Mucosa of gallbladder (tissue), 1 donor: ENCODE data around the gene SAYSD1. TPM values are rescaled to one million over a fixed set of nuclear protein-coding genes. Genes with fewer than 3 reads are reported as not detected.
"Not testable (repeated sequence)": the region's sequence is repeated elsewhere in the genome, so short reads cannot be mapped to it uniquely, and the experiment has no call there.

Experiments used
- DNase-seq: peaks from one replicate; pipeline ENCODE4 v3.0.0-alpha.2; 2020; ENCODE audit warnings: low spot score
- total RNA-seq: library from RNA; stranded (reverse); gene quantifications from one replicate; pipeline ENCODE4 v1.2.1, GENCODE V29; 2021
- donor health status: DM: no; HTN: no; CAD: no.

SAYSD1 gene, protein sequence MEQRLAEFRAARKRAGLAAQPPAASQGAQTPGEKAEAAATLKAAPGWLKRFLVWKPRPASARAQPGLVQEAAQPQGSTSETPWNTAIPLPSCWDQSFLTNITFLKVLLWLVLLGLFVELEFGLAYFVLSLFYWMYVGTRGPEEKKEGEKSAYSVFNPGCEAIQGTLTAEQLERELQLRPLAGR
- 15.9 TPM for total RNA-seq

DNA sequence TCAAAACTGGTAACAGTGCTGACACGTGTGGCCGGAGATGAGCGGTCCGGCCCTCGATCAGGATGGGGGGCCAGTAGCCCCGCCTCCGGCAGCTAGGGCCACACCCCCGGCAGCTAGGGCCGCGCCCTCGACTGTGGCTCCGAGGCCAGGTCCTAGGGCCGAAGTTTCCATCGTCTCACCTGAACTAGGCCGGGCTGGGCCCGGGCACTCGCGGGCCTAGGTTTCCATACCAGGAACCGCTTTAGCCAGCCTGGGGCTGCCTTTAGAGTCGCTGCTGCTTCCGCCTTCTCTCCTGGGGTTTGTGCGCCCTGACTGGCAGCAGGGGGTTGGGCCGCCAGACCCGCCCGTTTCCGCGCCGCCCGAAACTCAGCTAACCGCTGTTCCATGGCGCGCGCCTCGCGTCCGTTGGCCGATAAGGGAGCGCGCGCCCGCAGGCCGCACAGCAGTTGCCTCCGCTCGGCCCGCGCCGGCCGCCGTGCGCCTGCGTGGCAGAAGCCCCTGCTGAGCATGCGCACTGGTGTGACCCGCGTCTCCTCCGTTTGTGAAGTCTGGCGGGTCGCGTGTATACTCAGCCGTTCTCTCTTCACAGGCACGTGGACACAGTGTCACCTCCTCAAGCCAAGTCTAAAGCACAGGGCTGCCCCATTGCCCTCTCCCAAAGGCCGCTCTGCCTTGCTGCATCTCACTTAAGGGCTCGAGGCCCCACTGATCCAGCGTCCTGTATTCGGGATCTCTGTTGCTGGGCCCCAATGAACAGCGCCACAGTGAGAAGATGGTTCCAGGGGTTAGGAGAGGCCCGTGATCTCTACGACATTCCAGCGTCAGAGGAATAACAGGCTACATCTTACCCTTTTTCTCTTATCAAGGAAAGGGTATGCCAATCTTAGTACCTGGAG lies at the start of gene SAYSD1:
Gene SAYSD1, minus strand, starts transcription at position 483 of the 896 bp plus-strand sequence. Its CDS starts 97 bp downstream, at position 386.
- peak; percentile 94 for DNase-seq

DNA sequence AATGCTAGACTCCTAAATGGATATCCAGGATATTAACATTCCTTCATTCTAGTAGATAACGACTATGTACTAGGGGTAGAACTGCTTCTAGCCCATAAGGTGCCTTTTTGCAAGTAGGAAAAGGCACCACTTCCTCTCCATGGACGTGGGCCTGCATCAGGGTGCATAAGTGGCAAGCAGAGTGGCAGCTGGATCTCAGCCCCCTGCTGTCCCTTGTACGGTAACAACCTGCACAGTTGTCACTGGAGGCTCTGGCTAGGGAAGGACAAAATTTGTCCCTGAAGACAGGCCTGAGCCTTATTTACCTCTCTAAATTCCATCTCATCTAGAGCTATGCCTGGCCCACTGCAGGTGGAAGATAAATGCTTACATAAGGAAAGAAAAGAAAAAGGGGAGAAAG lies 42.5 kb upstream of the SAYSD1 start:
- no peak for DNase-seq

DNA sequence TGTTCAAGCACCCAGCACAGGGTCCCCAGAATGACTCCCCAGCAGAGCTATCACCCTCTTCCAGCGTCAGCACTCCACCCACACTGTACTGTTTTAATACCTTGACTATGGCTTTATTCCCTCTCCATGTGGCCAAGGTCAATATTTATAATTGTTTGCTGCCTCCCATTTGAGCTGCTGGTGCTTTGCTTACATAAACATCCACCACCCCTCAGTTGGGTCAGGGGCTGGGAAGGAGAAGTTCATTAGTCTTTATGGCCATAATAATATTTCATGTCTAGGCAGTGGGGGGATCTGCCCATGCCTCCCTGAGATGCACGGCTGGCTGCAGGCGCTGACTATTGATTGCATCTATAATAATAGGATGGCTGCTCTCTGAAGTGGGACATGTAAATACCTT lies 41.8 kb upstream of the SAYSD1 start:
- no peak for DNase-seq

DNA sequence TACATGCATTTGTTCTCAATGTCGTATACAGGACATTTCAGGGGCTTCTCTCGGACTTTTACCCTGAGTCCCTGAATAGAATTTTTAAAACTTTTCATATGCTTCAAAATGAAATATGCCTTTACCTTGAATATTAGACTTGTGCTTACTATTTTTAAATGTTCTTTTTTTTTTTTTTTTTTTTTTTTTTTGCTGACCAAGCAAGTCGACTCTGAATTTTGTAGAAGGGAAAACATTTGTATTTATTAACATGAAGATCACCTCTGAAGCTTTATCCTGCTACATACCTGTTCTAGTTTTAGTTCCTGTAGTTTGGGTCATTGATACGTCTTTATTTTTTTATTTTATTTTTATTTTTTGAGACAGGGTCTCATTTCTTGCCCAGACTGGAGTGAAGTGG lies 39.7 kb upstream of the SAYSD1 start:
- no peak for DNase-seq

DNA sequence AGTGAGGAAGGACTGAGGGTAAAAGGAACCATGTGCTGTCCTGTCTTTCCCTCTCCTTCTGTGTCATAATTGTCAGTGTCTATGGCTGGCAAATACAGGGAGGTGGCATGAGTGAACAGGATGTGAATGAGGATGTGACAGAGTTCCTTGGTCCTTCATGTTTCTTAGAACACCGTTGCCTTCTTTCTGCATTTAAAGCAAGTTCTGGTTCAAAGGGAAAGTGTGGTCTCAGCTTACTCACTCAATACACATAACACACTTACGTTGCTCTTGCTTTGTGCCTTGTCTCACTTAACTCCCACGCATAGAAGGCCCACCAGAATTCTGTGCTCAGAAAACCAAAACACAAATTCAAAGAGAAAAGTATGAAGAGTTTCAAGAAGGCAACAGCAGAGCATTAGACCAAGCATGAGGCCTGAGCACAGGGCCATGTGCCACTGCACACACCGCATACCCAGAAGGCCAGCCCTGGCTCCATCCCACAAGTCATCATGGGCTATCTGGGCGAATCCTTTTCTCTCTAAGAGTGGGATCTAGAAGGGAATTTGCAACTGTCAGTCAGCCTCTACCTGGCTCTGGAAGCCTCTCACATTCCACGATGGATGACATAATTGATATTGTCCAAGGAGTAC lies 38.9 kb upstream of the SAYSD1 start:
- no peak for DNase-seq

DNA sequence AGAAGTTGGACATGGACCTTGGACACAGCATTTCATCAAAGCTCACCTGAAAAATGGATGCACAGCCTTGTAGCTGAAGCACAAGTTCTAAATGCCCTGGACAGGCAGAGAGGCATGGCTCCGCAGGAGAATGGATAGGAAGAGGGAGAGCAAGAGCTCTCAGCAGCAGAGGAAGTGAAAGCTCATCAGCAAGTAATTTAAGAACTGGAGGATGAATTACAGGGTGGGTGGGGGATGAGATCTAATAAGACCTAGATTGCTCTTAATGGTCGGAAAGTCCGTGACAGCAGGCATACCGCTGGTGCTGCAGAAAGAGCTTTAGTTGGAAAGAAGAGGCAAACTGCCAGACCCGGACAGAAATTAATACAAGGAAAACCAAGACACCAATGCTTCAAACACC lies 37.3 kb upstream of the SAYSD1 start:
- DNase-seq, result no peak

DNA sequence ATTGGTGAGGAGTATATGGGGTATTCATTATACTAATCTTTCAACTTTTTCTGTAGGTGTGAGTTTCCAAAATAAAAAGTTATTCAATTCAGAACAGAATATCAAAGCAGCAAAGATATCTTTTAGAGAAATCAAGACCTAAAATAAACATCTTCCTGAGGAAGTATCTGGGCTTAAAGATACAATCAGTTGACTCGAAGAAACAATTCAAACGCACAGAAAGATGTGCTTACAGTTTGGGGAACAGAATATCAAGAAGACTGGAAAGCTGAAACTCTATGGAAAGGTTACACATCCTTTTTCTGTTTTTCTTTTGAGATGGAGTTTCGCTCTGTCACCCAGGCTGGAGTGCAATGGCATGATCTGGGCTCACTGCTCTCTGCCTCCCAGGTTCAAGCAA lies 36.2 kb upstream of the SAYSD1 start:
- DNase-seq, result no peak

DNA sequence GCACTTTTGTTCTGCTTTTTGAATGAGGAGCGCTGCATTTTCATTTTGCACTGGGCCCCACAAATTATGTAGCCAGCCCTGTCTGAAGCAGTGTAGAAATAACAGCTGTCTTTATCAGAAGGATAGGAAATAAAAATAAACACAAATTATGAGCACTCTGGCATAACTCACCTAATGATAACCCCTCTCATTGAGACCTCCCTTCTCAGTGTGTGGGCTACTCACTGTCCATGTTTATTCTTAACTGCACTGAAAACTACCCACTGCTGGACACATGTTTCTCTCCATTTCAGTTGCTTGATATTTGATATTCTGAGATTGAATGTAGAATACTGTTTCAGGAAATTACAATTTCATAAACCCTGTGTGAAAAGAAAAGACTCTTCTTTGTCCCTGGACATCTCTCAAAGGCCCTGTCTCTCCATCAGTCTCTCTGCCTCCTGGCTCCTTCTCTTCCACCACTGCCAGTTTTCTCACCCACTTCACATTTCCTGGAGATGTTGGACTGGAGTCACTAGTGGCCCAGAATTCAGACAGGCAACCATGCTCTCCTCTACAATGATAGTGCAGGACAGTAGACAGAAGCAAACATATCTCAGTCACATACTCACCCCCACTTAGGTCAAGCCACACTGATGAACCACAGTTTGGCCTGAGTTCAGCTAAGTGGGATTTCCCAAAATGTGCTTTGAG lies 29.6 kb upstream of the SAYSD1 start:
- DNase-seq, result no peak

DNA sequence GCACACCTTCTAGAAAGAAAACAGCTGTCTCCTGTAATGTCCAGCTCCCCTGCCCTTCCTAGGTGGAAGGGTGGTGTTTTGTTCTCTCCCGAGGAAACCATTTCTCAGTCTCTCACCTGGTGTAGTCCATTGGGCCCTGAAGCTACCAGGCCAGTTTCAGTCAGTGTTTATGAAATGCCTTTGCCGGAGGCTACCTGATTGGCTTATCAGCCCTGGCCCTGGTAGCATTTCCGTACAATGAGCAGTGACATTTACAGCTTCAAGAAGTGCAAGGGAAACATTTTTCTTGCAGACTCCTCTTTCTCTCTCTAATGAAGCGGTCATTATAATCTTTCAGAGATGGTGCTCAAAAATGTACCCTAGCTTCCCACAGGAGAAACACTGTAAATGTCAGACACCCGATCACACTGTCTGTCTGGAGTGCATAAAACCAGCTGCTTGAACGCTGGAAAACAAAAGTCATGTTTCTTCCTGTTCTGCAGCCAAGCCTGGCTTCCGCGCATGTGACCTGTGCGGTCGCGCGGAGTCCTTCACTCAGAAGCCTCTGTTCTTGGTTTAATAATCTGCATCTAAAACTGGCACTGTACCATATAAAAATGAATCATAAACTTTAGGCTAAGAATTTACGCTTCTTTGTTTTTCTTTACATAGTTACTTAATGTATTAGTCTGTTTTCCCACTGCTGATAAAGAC lies 28.4 kb upstream of the SAYSD1 start:
- no peak for DNase-seq

DNA sequence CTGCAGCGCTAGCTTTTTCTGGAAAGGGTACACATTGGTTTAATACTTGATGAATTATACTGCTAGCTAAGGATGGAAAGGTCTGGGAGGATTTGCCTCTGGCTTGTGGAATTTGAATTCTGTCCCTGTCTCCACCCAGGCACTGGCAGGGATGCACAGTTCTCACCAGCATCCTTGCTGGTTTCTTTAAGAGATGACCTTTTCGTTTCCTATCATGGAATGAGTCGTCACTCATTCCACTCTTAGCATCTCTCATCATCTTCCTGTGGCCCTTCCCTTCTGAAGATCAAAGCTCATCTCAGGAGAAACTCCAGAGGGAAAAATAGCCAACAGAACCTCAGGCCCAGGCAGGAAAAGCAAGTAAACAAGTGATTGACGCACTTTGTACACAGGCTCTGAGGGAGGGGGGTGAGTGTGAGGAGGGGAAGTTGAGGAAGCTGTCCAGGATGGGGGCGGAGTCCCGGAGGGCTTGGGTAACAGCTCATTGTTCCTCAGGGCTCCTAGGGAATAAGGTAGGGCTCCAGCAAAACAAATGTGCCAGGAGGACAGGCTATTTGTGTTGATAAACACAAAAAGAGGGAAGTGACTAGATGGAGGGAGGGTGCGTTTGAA lies 25.7 kb upstream of the SAYSD1 start:
- DNase-seq, result no peak

DNA sequence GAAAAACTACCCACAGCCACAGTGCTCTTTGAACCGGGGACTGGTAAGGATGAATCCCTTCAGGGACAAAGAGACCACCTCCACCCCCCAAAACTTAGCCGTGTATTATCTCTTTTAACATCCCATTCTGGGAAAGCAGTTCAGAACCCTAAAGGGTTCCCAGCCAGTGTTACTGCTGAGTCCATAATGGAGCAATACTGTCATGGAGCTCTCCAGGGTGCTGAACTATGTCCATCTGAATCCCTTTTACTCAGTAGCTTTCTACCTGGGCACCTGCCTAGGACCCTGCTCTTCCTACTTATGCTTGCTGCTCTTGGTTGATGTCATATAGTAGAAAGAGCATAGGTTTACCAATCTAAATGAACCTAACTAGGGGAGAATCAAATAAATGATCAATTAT lies 22.3 kb upstream of the SAYSD1 start:
- DNase-seq, result peak; percentile 46

DNA sequence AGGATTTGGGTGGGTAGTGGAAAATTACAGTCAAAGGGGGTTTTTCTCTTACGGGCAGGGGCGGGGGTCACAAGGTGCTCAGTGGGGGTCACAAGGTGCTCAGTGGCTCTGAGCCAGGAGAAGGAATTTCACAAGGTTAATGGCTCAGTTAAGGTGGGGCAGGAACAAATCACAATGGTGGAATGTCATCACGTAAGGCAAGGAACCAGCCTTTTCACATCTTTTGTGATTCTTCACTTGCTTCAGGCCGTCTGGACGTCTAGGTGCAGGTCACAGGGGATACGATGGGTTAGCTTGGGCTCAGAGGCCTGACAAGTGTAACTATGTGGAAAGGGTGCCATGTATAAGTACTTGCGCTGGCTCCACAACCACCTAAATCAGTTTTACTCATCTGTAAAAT lies 21.2 kb upstream of the SAYSD1 start:
- DNase-seq, result not testable (repeated sequence)

DNA sequence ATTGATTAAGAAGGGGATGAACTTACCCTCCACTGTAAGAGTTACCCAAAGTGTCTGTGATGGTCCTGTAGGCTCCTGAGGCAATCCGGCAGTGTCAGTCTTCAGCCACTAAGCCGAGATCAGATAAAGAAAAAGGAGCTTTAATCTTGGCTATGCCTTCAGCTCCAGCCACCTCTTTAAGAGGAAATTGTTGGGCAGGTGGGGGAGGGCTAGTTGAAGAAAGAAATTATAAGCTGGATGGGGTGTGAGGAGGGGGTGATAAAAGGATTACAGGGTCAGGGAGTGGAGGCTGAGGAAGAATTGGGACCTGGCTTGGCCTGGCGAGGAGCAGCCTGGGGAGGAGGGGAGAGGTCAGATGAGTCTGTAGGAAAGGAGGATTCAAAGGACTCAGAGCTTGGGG lies 19.8 kb upstream of the SAYSD1 start:
- DNase-seq, result not testable (repeated sequence)

DNA sequence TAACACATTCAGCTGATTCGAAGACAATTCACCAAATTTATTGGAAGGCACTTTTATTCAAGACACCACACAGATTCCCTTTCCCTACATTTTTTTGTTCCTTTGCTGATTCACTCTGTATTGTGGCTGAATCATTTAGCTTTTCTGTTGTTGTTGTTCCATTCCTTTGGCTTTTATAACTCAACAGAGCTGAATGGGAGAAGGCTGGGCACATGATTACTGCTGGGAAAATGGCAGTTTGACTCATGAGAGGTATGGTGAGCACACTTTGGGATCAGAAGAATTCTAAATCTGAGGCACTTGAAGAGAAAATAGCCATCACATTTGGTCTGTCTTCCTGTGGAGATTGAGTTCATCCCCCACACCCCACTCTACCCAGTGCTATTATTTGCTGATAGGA lies 15.7 kb upstream of the SAYSD1 start:
- DNase-seq, result no peak

DNA sequence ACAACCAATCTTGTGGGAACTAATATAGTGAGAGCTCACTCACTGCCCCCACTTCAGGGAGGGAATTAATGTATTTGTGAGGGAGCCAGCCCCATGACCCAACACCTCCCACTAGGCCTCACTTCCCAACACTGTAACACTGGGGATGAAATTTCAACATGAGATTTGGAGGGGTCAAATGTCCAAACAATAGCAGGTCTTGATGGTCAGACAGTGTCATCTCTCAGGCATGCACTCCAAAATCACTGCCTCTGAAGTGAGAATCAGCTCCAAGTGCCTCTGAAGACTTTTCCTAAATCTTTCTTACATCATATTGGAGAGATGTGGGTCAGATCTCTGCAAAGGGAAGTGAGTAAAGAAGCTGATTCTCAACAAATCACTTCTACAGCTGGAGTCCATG lies 13.8 kb upstream of the SAYSD1 start:
- no peak for DNase-seq

DNA sequence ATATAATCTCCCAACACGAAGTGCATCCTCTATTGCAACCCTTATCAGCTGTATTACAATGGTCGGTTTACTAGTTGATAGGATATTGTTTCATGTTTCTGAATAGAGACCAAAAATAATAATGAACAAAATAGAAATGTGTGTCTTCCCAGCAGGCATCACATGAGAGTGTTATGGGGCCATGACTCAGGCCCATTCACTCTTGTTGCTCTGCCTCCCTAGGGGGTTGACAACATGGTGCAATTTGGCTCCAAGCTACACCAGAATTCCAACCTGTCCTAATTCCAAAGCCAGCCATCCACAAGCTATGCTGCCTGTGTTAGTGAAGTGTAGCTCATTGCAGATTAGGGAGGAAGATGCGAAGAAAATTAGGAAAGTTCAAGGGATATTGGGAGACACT lies 13.1 kb upstream of the SAYSD1 start:
- no peak for DNase-seq

DNA sequence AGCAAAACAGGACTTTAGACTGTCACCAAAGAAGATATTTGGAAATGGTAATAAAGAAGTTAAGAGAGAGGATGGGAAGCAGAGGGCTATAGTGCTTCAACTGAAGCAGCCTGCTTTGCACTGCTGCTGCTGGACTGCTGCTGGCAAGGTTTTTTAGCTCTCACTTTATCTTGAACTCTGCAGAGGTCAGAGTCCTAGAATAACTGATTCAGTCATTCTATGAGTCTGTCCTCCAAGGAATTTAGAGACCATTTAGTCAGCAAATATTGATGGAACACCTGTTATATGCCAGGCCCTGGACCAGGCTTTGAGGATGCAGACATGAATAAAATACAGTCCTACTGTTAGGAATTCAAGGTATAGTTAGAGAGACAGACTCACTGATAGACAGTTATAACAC lies 9.1 kb upstream of the SAYSD1 start:
- no peak for DNase-seq

DNA sequence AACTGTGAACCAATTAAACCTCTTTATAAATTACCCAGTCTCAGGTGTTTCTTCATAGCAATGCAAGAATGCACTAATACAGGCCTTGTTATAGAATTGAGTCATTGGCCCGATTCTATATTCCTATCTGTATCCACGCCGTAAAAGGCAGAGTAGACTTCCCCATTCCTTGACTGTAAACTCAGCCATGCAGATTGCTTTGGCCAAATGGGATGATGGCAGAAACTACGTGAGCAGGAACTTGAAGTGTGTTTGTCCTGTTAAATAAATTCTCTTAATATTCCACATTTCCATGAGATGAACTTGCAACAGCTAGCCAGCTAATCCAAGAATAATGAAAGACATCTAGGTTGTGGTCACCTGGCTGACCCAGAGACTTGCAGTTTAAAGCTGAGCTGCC lies 3.9 kb upstream of the SAYSD1 start:
- no peak for DNase-seq

DNA sequence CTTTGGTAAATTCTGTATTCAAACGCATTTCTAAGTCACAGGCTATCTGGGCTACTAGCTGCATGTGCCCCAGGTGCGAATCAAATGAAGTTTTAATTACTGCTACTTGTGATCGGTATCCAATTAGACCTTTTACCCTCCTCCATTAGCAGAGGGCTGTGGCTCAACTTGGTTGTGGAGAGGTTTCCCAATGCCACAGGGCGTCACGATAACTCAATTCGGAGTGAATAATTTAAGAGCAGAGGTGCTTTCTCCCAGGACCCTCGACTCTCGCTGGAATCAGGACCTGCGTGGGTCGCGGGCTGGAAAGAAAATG lies 640 bp downstream of the SAYSD1 start:
- no peak for DNase-seq

DNA sequence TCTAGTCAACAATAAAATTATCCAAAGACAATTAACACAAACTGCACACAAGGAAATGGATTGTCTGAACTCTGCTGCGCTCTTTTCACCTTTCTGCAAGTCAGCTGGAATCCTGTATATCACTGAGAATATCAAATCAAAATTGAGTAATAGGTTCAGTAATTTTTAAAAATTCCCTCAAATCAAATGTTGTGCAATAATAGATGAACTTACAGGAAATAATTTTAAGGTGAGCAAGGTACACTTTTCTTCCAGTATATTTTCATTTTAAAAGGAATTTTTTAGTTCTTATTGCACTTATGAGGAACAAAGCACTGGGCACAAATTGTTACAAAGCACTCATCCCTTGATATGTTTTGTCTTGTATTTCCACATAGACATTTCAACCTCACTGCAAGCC lies 1.2 kb downstream of the SAYSD1 start:
- DNase-seq, result no peak

DNA sequence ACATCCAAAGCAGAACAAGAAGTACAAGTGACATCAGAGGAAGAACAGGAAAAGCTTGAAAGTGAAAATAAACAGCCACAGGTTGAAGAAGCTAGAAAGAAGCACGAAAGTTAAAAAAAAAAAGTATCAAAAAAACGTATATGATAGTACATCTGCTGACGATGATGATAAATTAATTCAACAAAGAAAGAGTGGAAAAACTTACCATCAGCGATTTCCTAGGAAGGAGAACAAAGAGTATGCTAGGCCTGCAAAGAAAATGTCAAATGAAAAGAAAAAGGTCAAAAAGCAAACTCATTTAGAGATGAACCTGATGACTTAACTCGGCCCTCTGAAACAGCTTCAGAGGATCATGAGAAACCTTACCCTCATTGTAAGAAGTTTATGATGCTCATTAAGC lies 3.7 kb downstream of the SAYSD1 start:
- DNase-seq, result no peak
